ENCODE data around the gene LTK. TPM values are rescaled to one million over a fixed set of nuclear protein-coding genes. Genes with fewer than 3 reads are reported as not detected.

Gene LTK
- total RNA-seq (1 to 10 TPM; 9.7 to 9.9 TPM), total RNA-seq (0 to 31.2 (median 4.6) reads per million in 172 experiments)
- polyA plus RNA-seq (2013, experiment 1 of 2), result 17.0 TPM
- polyA plus RNA-seq (2013, experiment 2 of 2), result 17.1 TPM

- intact Hi-C loops (cut with DNase I, micrococcal nuclease), result no loop called here
- H3K36me3 ChIP-seq (ENCODE audit: insufficient read depth, low read length), result peaks cover 3% of the 10 kb centered on the region
- no peak within 1 kb of the TSS for H3K27ac ChIP-seq (ENCODE audit: low read depth in 1 of 2, low read length in 2 of 2)
- TF ChIP-seq, protein P1, sequence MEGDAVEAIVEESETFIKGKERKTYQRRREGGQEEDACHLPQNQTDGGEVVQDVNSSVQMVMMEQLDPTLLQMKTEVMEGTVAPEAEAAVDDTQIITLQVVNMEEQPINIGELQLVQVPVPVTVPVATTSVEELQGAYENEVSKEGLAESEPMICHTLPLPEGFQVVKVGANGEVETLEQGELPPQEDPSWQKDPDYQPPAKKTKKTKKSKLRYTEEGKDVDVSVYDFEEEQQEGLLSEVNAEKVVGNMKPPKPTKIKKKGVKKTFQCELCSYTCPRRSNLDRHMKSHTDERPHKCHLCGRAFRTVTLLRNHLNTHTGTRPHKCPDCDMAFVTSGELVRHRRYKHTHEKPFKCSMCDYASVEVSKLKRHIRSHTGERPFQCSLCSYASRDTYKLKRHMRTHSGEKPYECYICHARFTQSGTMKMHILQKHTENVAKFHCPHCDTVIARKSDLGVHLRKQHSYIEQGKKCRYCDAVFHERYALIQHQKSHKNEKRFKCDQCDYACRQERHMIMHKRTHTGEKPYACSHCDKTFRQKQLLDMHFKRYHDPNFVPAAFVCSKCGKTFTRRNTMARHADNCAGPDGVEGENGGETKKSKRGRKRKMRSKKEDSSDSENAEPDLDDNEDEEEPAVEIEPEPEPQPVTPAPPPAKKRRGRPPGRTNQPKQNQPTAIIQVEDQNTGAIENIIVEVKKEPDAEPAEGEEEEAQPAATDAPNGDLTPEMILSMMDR (IDR thresholded peaks at IDR 0.05), result no peak
- no peak within 1 kb of the TSS for H3K27ac Mint-ChIP-seq
- DNase-seq (peak in 5 of 14 experiments; percentile 9 to 57 (median 43)), ATAC-seq (ENCODE audit: poor library complexity) (peak; percentile 26)
- H3K4me3 ChIP-seq (ENCODE audit: low read length), result peak within 1 kb of the TSS; percentile 56
- peaks cover 25% of the 10 kb centered on the region for H3K4me1 Mint-ChIP-seq (ENCODE audit: low read depth)
- H3K4me3 Mint-ChIP-seq, result peak within 1 kb of the TSS; percentile 79
- no peaks in the 10 kb centered on the region for H3K36me3 Mint-ChIP-seq (ENCODE audit: low read depth)
- peaks cover 24 to 33% of the 10 kb centered on the region in 2 experiments for H3K27me3 ChIP-seq (ENCODE audit: control insufficient read depth in 1 of 2, insufficient read depth in 2 of 2, low read length in 2 of 2)
- peaks cover 40% of the 10 kb centered on the region for H3K4me1 ChIP-seq (ENCODE audit: insufficient read depth, low read length)
- POLR2A ChIA-PET, result interaction anchor here (1.1 kb wide), 1 partner anchor 12 kb away, joined by 5 read pairs; no protein-coding TSS in a partner anchor
- peaks cover 36% of the 10 kb centered on the region for H3K27me3 Mint-ChIP-seq
- CTCF ChIA-PET, result no interaction called here
- H3K9me3 Mint-ChIP-seq, result no peaks in the 10 kb centered on the region
- peaks cover 0 to 18% of the 10 kb centered on the region in 2 experiments for H3K9me3 ChIP-seq (ENCODE audit: control insufficient read depth in 1 of 2, insufficient read depth in 1 of 2, low read length in 2 of 2)
These were observed at the start of gene LTK for GRCh38 chr15:41513506-41514227. Gene LTK, minus strand, starts transcription at chr15:41513827. Its CDS starts 118 bp downstream, at chr15:41513709.

DNA sequence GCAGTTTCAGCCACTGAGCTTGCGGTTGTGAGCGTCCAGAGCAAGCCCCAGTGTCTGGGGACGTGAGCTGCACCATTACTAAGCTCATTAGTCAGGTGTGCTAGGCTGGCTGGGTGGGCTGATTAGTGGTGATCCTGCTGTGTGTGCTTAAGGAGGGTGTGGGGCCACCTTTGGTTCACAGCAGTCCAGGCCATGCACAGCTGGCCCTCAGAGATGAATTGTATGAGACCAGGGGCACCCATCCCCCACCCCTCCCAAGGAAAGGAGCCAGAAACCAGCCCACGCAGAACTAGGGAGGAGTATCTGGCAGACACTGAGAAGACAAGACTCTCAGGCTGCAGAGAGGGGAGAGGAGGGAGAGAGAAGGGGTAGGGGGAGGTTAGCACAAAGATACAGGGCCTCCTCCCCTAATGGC lies 49.2 kb upstream of the LTK start:
- Histone ChIP-seq H3K27ac (ENCODE audit: low read depth in 1 of 2, low read length in 2 of 2) (no peak overlapping the region), H3K4me1 (ENCODE audit: insufficient read depth, low read length) (peaks cover 18% of the 10 kb centered on the region), H3K36me3 (ENCODE audit: insufficient read depth, low read length) (no peaks in the 10 kb centered on the region), H3K4me3 (ENCODE audit: low read length) (no peak overlapping the region), H3K27me3 (ENCODE audit: control insufficient read depth in 1 of 2, insufficient read depth in 2 of 2, low read length in 2 of 2) (peaks cover 6 to 8% of the 10 kb centered on the region in 2 experiments), H3K9me3 (ENCODE audit: control insufficient read depth in 1 of 2, insufficient read depth in 1 of 2, low read length in 2 of 2) (no peaks in the 10 kb centered on the region)
- Mint-ChIP-seq H3K27me3 (peaks cover 25% of the 10 kb centered on the region), H3K4me1 (ENCODE audit: low read depth) (peaks cover 21% of the 10 kb centered on the region), H3K4me3 (no peak overlapping the region), H3K36me3 (ENCODE audit: low read depth) (no peaks in the 10 kb centered on the region), H3K9me3 (no peaks in the 10 kb centered on the region), H3K27ac (no peak overlapping the region)
- ATAC-seq (ENCODE audit: poor library complexity) (no peak), DNase-seq (no peak)
- TF ChIP-seq, protein P1 (IDR thresholded peaks at IDR 0.05), result no peak
- intact Hi-C loops (cut with DNase I, micrococcal nuclease), result no loop called here
- ChIA-PET CTCF (no interaction called here), POLR2A (no interaction called here)

GRCh38 chr15:41562244-41562643 lies 48.6 kb upstream of the LTK start:
- TF ChIP-seq, protein P1 (IDR thresholded peaks at IDR 0.05), result no peak
- intact Hi-C loops (cut with DNase I, micrococcal nuclease), result no loop called here
- peaks cover 25% of the 10 kb centered on the region for H3K27me3 Mint-ChIP-seq
- no peak overlapping the region for H3K27ac Mint-ChIP-seq
- POLR2A ChIA-PET, result interaction anchor here (1.0 kb wide), 1 partner anchor 18 kb away, joined by 3 read pairs; the partner anchor contains the start of gene RPAP1
- ATAC-seq (ENCODE audit: poor library complexity), result no peak
- H3K27me3 ChIP-seq (ENCODE audit: control insufficient read depth in 1 of 2, insufficient read depth in 2 of 2, low read length in 2 of 2), result peaks cover 6 to 8% of the 10 kb centered on the region in 2 experiments
- H3K4me1 ChIP-seq (ENCODE audit: insufficient read depth, low read length), result peaks cover 22% of the 10 kb centered on the region
- DNase-seq, result no peak
- no peak overlapping the region for H3K27ac ChIP-seq (ENCODE audit: low read depth in 1 of 2, low read length in 2 of 2)
- CTCF ChIA-PET, result no interaction called here
- H3K9me3 Mint-ChIP-seq, result no peaks in the 10 kb centered on the region
- peak overlapping the region; percentile 17 for H3K4me3 Mint-ChIP-seq
- peaks cover 26% of the 10 kb centered on the region for H3K4me1 Mint-ChIP-seq (ENCODE audit: low read depth)
- H3K4me3 ChIP-seq (ENCODE audit: low read length), result no peak overlapping the region
- H3K36me3 ChIP-seq (ENCODE audit: insufficient read depth, low read length), result no peaks in the 10 kb centered on the region
- no peaks in the 10 kb centered on the region for H3K9me3 ChIP-seq (ENCODE audit: control insufficient read depth in 1 of 2, insufficient read depth in 1 of 2, low read length in 2 of 2)
- H3K36me3 Mint-ChIP-seq (ENCODE audit: low read depth), result no peaks in the 10 kb centered on the region

Data from CD4-positive, alpha-beta T cell (primary cell).